ENCODE data around the gene KLHL26.
A peak's percentile ranks its signal among the peaks of the same experiment; 100 is the strongest.

Gene KLHL26

DNA sequence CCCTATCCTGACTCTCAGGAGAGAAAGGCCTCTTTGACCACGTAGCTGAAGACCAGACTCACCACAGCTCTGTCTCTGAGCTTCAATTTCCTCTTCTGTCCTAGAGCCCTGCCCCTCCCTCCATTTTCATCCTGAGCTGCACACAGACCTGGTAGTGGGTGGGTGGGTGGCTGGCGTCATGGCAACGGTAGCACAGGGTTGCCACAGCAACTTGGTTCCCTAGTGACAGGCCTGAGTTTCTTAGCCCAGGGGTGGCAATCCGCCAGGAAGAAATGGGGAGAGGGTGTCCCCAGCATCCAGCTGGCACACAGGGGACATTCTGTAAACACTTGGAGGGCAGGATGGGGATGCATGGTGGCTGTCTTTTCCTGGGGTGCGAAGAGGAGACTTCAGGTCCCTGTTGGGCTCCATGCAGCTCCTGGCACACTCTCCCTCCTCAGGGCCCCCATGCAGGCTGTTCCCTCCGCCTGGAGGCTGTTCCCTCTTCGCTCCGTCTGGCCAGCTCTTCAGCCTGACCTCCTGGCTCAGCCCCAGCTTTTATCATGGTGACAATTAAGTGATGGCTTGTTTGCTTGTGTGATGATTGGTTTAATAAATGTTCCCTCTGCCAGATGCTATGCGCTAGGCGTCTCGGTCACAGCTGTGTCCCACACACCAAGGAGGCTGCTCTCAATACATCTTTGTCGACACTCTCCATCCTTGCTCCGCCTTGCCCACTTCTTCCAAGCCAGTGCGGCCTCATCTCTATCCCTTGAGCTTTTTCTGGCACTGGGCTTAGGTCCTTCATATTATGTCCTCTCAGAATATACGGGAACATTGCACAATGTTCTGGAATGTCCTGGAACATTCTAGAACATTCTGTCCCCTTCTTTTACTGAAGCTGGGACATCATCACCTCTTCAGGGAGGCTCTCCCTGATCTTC lies 7.4 kb upstream of the KLHL26 start:
- TF ChIP-seq CTCF (conservative IDR thresholded peaks at IDR 0.05), result no peak
- no peak overlapping the region for H3K27ac ChIP-seq

DNA sequence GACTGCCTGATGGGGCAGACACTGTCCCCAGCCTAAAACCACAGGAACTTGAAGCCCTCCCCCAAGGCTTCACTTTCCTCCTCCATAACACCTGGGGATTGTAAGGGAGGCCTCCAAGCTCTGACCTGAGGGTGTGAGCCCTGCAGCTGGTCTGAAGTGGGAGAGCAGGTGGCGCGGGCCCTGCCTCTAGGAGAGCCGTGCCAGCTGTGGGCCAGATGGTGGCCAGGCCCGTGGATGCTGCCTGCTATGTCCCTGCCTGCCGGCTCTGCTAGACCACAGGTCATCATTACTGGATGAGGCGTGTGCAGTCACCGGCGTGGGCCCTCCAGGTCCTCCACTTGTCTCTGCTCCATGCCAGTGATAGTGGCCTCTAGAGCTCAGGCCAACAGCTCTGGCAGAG lies 3.5 kb upstream of the KLHL26 start:
- TF ChIP-seq CTCF (conservative IDR thresholded peaks at IDR 0.05), result no peak
- H3K27ac ChIP-seq, result no peak overlapping the region

GRCh38 chr19:18634612-18635297 lies 2.1 kb upstream of the KLHL26 start:
- 0 out of 2 replicates have a peak overlapping the region, but pooled peaks have one; percentile 13 for H3K27ac ChIP-seq
- TF ChIP-seq CTCF (conservative IDR thresholded peaks at IDR 0.05), result no peak

DNA sequence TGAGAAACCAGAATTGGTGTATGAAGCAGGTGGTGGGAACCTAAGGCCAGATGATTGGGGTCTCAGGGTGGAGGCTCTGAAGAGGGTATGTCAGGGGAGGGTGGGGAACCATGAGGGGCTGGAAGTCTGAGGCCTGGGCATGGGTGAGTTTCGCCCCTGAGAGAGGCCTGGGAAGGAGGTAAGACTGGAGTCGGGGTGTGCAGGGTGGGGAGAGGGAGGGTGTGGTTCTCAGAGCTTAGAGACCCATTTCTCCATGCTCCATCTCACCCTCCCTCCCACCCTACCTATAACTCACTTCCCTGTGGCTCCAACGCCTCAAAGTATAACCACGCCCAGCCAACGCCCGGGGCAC lies 1.0 kb upstream of the KLHL26 start:
- 0 out of 2 replicates have a peak overlapping the region, but pooled peaks have one; percentile 13 for H3K27ac ChIP-seq
- TF ChIP-seq CTCF (conservative IDR thresholded peaks at IDR 0.05), result no peak

DNA sequence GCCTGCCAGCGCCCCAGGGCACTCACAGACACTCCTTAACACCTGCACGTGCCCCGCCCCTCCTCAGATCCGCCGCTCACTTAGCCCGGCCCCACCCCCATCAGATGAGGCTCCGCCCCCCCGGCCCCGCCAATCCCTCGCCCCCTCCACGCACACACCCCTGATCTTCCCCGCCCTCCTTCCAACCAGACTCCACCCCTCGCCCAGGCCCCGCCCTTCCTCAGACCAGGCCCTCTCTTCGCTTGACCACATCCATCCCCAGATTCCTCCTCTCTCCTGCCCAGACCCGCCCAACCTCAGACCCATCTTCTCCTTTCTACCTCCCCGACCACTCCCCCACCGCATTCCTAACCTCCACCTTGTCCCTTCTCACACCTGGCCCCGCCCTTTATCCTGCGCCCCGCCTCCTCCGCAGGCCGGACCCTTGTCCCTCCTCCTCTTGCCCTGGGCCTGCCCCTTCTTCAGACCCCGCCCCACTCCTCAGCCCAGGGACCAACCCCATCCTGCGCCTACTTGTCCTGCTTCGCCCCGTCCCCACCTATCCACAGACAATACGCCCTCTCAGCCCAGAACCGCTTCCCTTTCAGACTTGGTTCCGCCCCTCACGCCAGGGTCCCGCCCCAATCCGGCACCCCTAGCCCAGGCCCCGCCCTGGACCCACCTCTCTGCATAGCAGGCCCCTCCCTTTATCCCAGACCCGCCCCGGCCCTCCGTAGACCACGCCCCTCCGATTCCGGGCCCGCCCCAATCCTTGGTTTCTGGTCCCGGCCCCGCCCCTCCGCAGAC lies 452 bp upstream of the KLHL26 start:
- H3K27ac ChIP-seq, result peak overlapping the region; percentile 90
- TF ChIP-seq CTCF (conservative IDR thresholded peaks at IDR 0.05), result no peak

- no peak for TF ChIP-seq CTCF (conservative IDR thresholded peaks at IDR 0.05)
- H3K27ac ChIP-seq, result peak overlapping the region; percentile 90
Measured at GRCh38 chr19:18637673-18638630, 1.1 kb downstream of the KLHL26 start.
